HCT116 (cell line): ENCODE data around the gene HLA-DRA. TPM values are rescaled to one million over a fixed set of nuclear protein-coding genes. Genes with fewer than 3 reads are reported as not detected.

Source experiments
- ATAC-seq: fragments of 200-7000 bp; cut with Tn5 transposase; 2 replicates; pipeline ENCODE4 v1.9.1; 2020; ENCODE audit warnings: mild to moderate bottlenecking, moderate library complexity
- BruUV-seq: library from RNA; stranded (reverse); fragments of 400-500 nt; replicated peaks from 2 replicates; lab custom pipeline; 2021; lab: Mats Ljungman, UMichigan
- CTCF ChIA-PET: fragments of 300-600 bp; sonication (Branson Sonifier 250); formaldehyde crosslinking; loops from one replicate; lab custom pipeline; 2021; ENCODE audit warnings: antibody characterized with exemption; lab: Charles Lee
- POLR2A ChIA-PET: fragments of 300-600, 350-600 bp; sonication (Branson Sonifier 250); formaldehyde crosslinking; loops from one replicate; lab custom pipeline; 2021; ENCODE audit warnings: antibody characterized with exemption; lab: Charles Lee
- RAD21 ChIA-PET, 2 experiments: fragments of 300-600 bp; sonication (Branson Sonifier 250); formaldehyde crosslinking; loops; one replicate each; lab custom pipeline; 2023; ENCODE audit warnings: low total read pairs in 2 of 2; ENCODE audit not compliant: uncharacterized antibody in 2 of 2, unreplicated experiment in 2 of 2, low non-redundant PET in 1 of 2; lab: Charles Lee
- DNase-seq: peaks from one replicate; pipeline ENCODE4 v3.0.0-alpha.2; 2010; ENCODE audit warnings: low read depth, low spot score
- H2AFZ ChIP-seq: fragments of 200-600 bp; shearing (Covaris generic), sonication (generic); 2 replicates; pipeline ENCODE4 v1.6.1; 2017; ENCODE audit warnings: low read depth, mixed run types, mixed read lengths, antibody characterized with exemption, low read length; ENCODE audit not compliant: poor library complexity, severe bottlenecking
- H3K27ac ChIP-seq: 2 replicates; pipeline ENCODE4 v1.5.1; 2012; ENCODE audit warnings: low read depth, low read length
- H3K27me3 ChIP-seq: fragments of 200-600 bp; sonication (generic); 2 replicates; pipeline ENCODE4 v1.6.1; 2016; ENCODE audit warnings: mixed run types, low read length, mixed read lengths; ENCODE audit not compliant: insufficient read depth
- H3K36me3 ChIP-seq, 2 experiments: fragments of 200-500 bp in 1 of 2; fragments of 200-600 bp in 1 of 2; sonication (Bioruptor generic) in 1 of 2; sonication (generic) in 1 of 2; 2 replicates each; pipeline versions ENCODE4 v1.5.1 to v1.6.1; 2014 to 2016; ENCODE audit warnings: low read length in 2 of 2, inconsistent platforms in 1 of 2, mixed read lengths in 1 of 2, mixed run types in 1 of 2; ENCODE audit not compliant: insufficient read depth in 2 of 2, control insufficient read depth in 1 of 2
- H3K4me1 ChIP-seq, 2 experiments: fragments of 200-600 bp in 1 of 2; sonication (generic) in 1 of 2; 2 replicates each; pipeline versions ENCODE4 v1.5.1 to v1.6.1; 2012 to 2017; ENCODE audit warnings: low read length in 2 of 2, inconsistent platforms in 1 of 2, mild to moderate bottlenecking in 1 of 2, mixed read lengths in 1 of 2, mixed run types in 1 of 2, moderate library complexity in 1 of 2; ENCODE audit not compliant: insufficient read depth in 2 of 2, control insufficient read depth in 1 of 2
- H3K4me2 ChIP-seq: fragments of 200-600 bp; sonication (generic); 2 replicates; pipeline ENCODE4 v1.6.1; 2017; ENCODE audit warnings: mixed run types, low read length, mixed read lengths
- H3K4me3 ChIP-seq, 2 experiments: fragments of 200-600 bp in 1 of 2; sonication (generic) in 1 of 2; replicated peaks in 1 of 2; 2 replicates each; pipeline ENCODE4 v1.5.1; 2011 to 2016; ENCODE audit warnings: low read length in 2 of 2, control low read depth in 1 of 2, low read depth in 1 of 2, mild to moderate bottlenecking in 1 of 2, mixed read lengths in 1 of 2, mixed run types in 1 of 2
- H3K79me2 ChIP-seq: fragments of 200-600 bp; sonication (generic); 2 replicates; pipeline ENCODE4 v1.6.1; 2017; ENCODE audit warnings: mild to moderate bottlenecking, mixed run types, low read length, moderate library complexity, mixed read lengths; ENCODE audit not compliant: insufficient read depth
- H3K9ac ChIP-seq: fragments of 200-600 bp; sonication (generic); 2 replicates; pipeline ENCODE4 v1.6.1; 2016; ENCODE audit warnings: low read length, mixed read lengths
- H3K9me2 ChIP-seq: fragments of 200-600 bp; sonication (generic), shearing (Covaris generic); 2 replicates; pipeline ENCODE4 v1.6.1; 2017; ENCODE audit warnings: mixed run types, mild to moderate bottlenecking, moderate library complexity; ENCODE audit not compliant: insufficient read depth
- H3K9me3 ChIP-seq, 2 experiments: fragments of 200-500 bp in 1 of 2; fragments of 200-600 bp in 1 of 2; sonication (Bioruptor generic) in 1 of 2; sonication (generic) in 1 of 2; 2 replicates each; pipeline ENCODE4 v1.6.1; 2014 to 2017; ENCODE audit warnings: low read length in 2 of 2, mixed read lengths in 2 of 2, inconsistent platforms in 1 of 2, low read depth in 1 of 2, mild to moderate bottlenecking in 1 of 2, mixed run types in 1 of 2, moderate library complexity in 1 of 2; ENCODE audit not compliant: control insufficient read depth in 1 of 2, insufficient read depth in 1 of 2
- H4K20me1 ChIP-seq: fragments of 200-600 bp; sonication (generic), shearing (Covaris generic); 2 replicates; pipeline ENCODE4 v1.6.1; 2017; ENCODE audit warnings: mixed run types, mild to moderate bottlenecking, moderate library complexity; ENCODE audit not compliant: insufficient read depth
- CBX3 ChIP-seq: IDR thresholded peaks from 2 replicates; pipeline ENCODE4 v1.6.1; 2012; ENCODE audit warnings: low read depth
- EZH2phosphoT487 ChIP-seq: fragments of 200-600 bp; IDR thresholded peaks from 2 replicates; pipeline ENCODE4 v1.6.1; 2018; ENCODE audit warnings: antibody characterized with exemption, borderline replicate concordance
- POLR2A ChIP-seq: IDR thresholded peaks from 2 replicates; pipeline ENCODE4 v1.7.0; 2011; ENCODE audit warnings: borderline replicate concordance; ENCODE audit not compliant: insufficient read depth, insufficient read length; ENCODE audit errors: extremely low read depth
- RAD21 ChIP-seq: IDR thresholded peaks from 2 replicates; pipeline ENCODE4 v1.6.1; 2012; ENCODE audit warnings: low read depth, mild to moderate bottlenecking
- REST ChIP-seq: IDR thresholded peaks from 2 replicates; pipeline ENCODE4 v1.6.1; 2012; ENCODE audit warnings: low read depth
- SIN3A ChIP-seq: IDR thresholded peaks from 2 replicates; pipeline ENCODE4 v1.6.1; 2012; ENCODE audit warnings: low read depth
- SRF ChIP-seq: IDR thresholded peaks from 2 replicates; pipeline ENCODE4 v1.6.1; 2012; ENCODE audit warnings: low read depth
- YY1 ChIP-seq: IDR thresholded peaks from 2 replicates; pipeline ENCODE4 v1.6.1; 2011; ENCODE audit warnings: low read length, low read depth, moderate library complexity, mild to moderate bottlenecking; ENCODE audit not compliant: insufficient replicate concordance; ENCODE audit errors: extremely low read depth
- intact Hi-C: fragments of 100-400 bp; cut with micrococcal nuclease; formaldehyde crosslinking; loops from 2 replicates; pipeline ENCODE4 v1.10.0; 2022
- total RNA-seq: library from RNA; stranded (reverse); gene quantifications from one replicate; pipeline ENCODE4 v1.2.1, GENCODE V29; 2021; ENCODE audit not compliant: unreplicated experiment
- TF ChIP-seq, protein P1 (sequence below): IDR thresholded peaks from 2 replicates; pipeline ENCODE4 v1.6.1; 2012

The HLA-DRA gene
- total RNA-seq, 1 experiment from 2014 or later = 4.7 TPM

- no peak for ATAC-seq
- H3K27me3 ChIP-seq = no peaks in the 10 kb centered on the region
- no peak overlapping the region for H3K9ac ChIP-seq
- RAD21 ChIA-PET = no interaction called here
- BruUV-seq = no TSS peak
- H3K79me2 ChIP-seq = no peaks in the 10 kb centered on the region
- no peaks in the 10 kb centered on the region for H3K9me3 ChIP-seq
- H2AFZ ChIP-seq = no peak overlapping the region
- CTCF ChIA-PET = interaction anchor here (0.8 to 2.9 kb wide), 4 partner anchors 9 to 384 kb away, joined by 3 to 11 read pairs (median 6); no protein-coding TSS in a partner anchor
- DNase-seq = no peak
- no peaks in the 10 kb centered on the region for H3K36me3 ChIP-seq
- POLR2A ChIA-PET = interaction anchor here (0.9 kb wide), 1 partner anchor 31 kb away, joined by 3 read pairs; no protein-coding TSS in a partner anchor
- intact Hi-C loops = no loop called here
- peaks cover 0 to 7% of the 10 kb centered on the region in 2 experiments; a peak in 2 of 4 replicates for H3K4me1 ChIP-seq
- no peaks in the 10 kb centered on the region for H4K20me1 ChIP-seq
- TF ChIP-seq POLR2A = no peak
- no peak for TF ChIP-seq SIN3A
- no peak for TF ChIP-seq REST
- no peak for TF ChIP-seq YY1
- TF ChIP-seq EZH2phosphoT487 = no peak
- no peak for TF ChIP-seq CBX3
- TF ChIP-seq SRF = no peak
- TF ChIP-seq, protein P1, sequence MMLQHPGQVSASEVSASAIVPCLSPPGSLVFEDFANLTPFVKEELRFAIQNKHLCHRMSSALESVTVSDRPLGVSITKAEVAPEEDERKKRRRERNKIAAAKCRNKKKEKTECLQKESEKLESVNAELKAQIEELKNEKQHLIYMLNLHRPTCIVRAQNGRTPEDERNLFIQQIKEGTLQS = no peak
- TF ChIP-seq RAD21 = no peak
- H3K9me2 ChIP-seq = no peaks in the 10 kb centered on the region
- H3K4me3 ChIP-seq = no peak overlapping the region
- no peak overlapping the region for H3K27ac ChIP-seq
- no peak overlapping the region for H3K4me2 ChIP-seq
These were observed 38.3 kb upstream of the HLA-DRA start for GRCh38 chr6:32401284-32401963.
